IMR-90 (cell line): Measurements from ENCODE around the gene GUCY1B1.

Experiments used
- CTCF ChIP-seq: conservative IDR thresholded peaks from 2 replicates; pipeline ENCODE4 v1.5.1; 2012; ENCODE audit warnings: mild to moderate bottlenecking, low read depth, low read length, improper control_type of control experiment
- RFX5 ChIP-seq: IDR thresholded peaks from 2 replicates; pipeline ENCODE4 v1.8.0; 2012; ENCODE audit warnings: low read depth, mild to moderate bottlenecking, low read length, moderate library complexity

GRCh38 chr4:155761047-155761446 lies 2.2 kb downstream of the GUCY1B1 start:
- TF ChIP-seq CTCF (no peak), RFX5 (no peak)
